Tibial nerve (tissue), 4 donors: ENCODE results near the gene IPO13.

ENCODE experiments used
- CTCF ChIP-seq, 5 experiments: fragments of 200-600 bp in 3 of 5; fragments of 450-650 bp in 2 of 5; sonication (generic) in 3 of 5; IDR thresholded peaks; one replicate each; pipeline ENCODE4 v1.5.1; 2016 to 2019; ENCODE audit warnings: antibody characterized with exemption in 5 of 5, mild to moderate bottlenecking in 3 of 5, moderate library complexity in 2 of 5
- EP300 ChIP-seq, 2 donors: sonication (generic); formaldehyde crosslinking; IDR thresholded peaks; one replicate each; pipeline ENCODE4 v1.6.1; 2017; ENCODE audit warnings: antibody characterized with exemption in 2 of 2, mild to moderate bottlenecking in 1 of 2
- POLR2A ChIP-seq, 2 donors: fragments of 450-650 bp; IDR thresholded peaks; one replicate each; pipeline ENCODE4 v1.6.1; 2017; ENCODE audit warnings: antibody characterized with exemption in 2 of 2, mild to moderate bottlenecking in 2 of 2, moderate library complexity in 2 of 2

GRCh38 chr1:43944860-43945259, 1.9 kb upstream of the IPO13 start:
- TF ChIP-seq CTCF (IDR thresholded peaks at IDR 0.05): no peak
- no peak for TF ChIP-seq POLR2A (IDR thresholded peaks at IDR 0.05)
- TF ChIP-seq EP300 (IDR thresholded peaks at IDR 0.05): no peak
